Liver (tissue), 9 donors: ENCODE measurements around the gene KATNAL1. TPM values are rescaled to one million over a fixed set of nuclear protein-coding genes. Genes with fewer than 3 reads are reported as not detected.

Experiments used
- DNase-seq: peaks from one replicate; pipeline ENCODE4 v3.0.0-alpha.2; 2017; ENCODE audit warnings: low spot score
- H3K27ac ChIP-seq, 2 donors: one replicate each; pipeline ENCODE4 v1.7.0; 2013; ENCODE audit warnings: inconsistent platforms in 2 of 2, low read length in 2 of 2, control low read depth in 1 of 2, low read depth in 1 of 2, mild to moderate bottlenecking in 1 of 2
- H3K27me3 ChIP-seq, 4 donors: one replicate each; pipeline versions ENCODE4 v1.6.1 to v1.7.0; 2013; ENCODE audit warnings: low read length in 3 of 4, inconsistent platforms in 1 of 4, mild to moderate bottlenecking in 1 of 4, moderate library complexity in 1 of 4; ENCODE audit not compliant: control insufficient read depth in 4 of 4, insufficient read depth in 4 of 4
- H3K36me3 ChIP-seq, 4 donors: one replicate each; pipeline versions ENCODE4 v1.6.1 to v1.7.0; 2013; ENCODE audit warnings: low read length in 3 of 4, mild to moderate bottlenecking in 3 of 4, low read depth in 1 of 4, moderate library complexity in 1 of 4; ENCODE audit not compliant: control insufficient read depth in 4 of 4, insufficient read depth in 3 of 4
- H3K4me1 ChIP-seq, 4 donors: one replicate each; pipeline versions ENCODE4 v1.6.1 to v1.7.0; 2013; ENCODE audit warnings: low read length in 3 of 4, mild to moderate bottlenecking in 3 of 4, moderate library complexity in 1 of 4; ENCODE audit not compliant: control insufficient read depth in 4 of 4, insufficient read depth in 4 of 4
- H3K4me3 ChIP-seq, 3 donors: one replicate each; pipeline versions ENCODE4 v1.6.1 to v1.7.0; 2013; ENCODE audit warnings: low read length in 3 of 3, control low read depth in 1 of 3, low read depth in 1 of 3, mild to moderate bottlenecking in 1 of 3
- H3K9ac ChIP-seq, 2 donors: one replicate each; pipeline ENCODE4 v1.7.0; 2013; ENCODE audit warnings: low read length in 2 of 2, mild to moderate bottlenecking in 2 of 2, moderate library complexity in 2 of 2, control low read depth in 1 of 2, low read depth in 1 of 2
- H3K9me3 ChIP-seq, 4 donors: one replicate each; pipeline versions ENCODE4 v1.6.1 to v1.7.0; 2013; ENCODE audit warnings: low read length in 3 of 4; ENCODE audit not compliant: control insufficient read depth in 4 of 4
- ATF3 ChIP-seq: IDR thresholded peaks from 2 replicates; pipeline ENCODE4 v1.6.1; 2016; ENCODE audit warnings: antibody characterized with exemption
- GABPA ChIP-seq, 2 donors: IDR thresholded peaks in 1 of 2; conservative IDR thresholded peaks in 1 of 2; 2 replicates each; pipeline ENCODE4 v1.6.1; 2016; ENCODE audit warnings: antibody characterized with exemption in 2 of 2, mild to moderate bottlenecking in 1 of 2, moderate library complexity in 1 of 2
- HNF4G ChIP-seq: IDR thresholded peaks from 2 replicates; pipeline ENCODE4 v1.6.1; 2016; ENCODE audit warnings: antibody characterized with exemption
- JUND ChIP-seq, 2 donors: IDR thresholded peaks; 2 replicates each; pipeline ENCODE4 v1.6.1; 2016; ENCODE audit warnings: antibody characterized with exemption in 2 of 2
- NR2F2 ChIP-seq: IDR thresholded peaks from 2 replicates; pipeline ENCODE4 v1.6.1; 2016; ENCODE audit warnings: antibody characterized with exemption
- RAD21 ChIP-seq, 2 donors: IDR thresholded peaks; 2 replicates each; pipeline ENCODE4 v1.6.1; 2016; ENCODE audit warnings: antibody characterized with exemption in 2 of 2, mild to moderate bottlenecking in 2 of 2
- REST ChIP-seq: IDR thresholded peaks from 2 replicates; pipeline ENCODE4 v1.6.1; 2016; ENCODE audit warnings: antibody characterized with exemption, mild to moderate bottlenecking
- SP1 ChIP-seq: IDR thresholded peaks from 2 replicates; pipeline ENCODE4 v1.6.1; 2018; ENCODE audit warnings: antibody characterized with exemption, mild to moderate bottlenecking
- TAF1 ChIP-seq: conservative IDR thresholded peaks from 2 replicates; pipeline ENCODE4 v1.6.1; 2016; ENCODE audit warnings: antibody characterized with exemption, mild to moderate bottlenecking
- YY1 ChIP-seq: IDR thresholded peaks from 2 replicates; pipeline ENCODE4 v1.6.1; 2016; ENCODE audit warnings: antibody characterized with exemption, mild to moderate bottlenecking
- ZBTB33 ChIP-seq: IDR thresholded peaks from 2 replicates; pipeline ENCODE4 v1.6.1; 2016; ENCODE audit warnings: antibody characterized with exemption
- WGBS: extraction: QIAGEN DNeasy Blood & Tissue Kit; methylation state at CpG from one replicate; pipeline ENCODE4 v1.1.7; 2013; 5-methylcytosine and 5-hydroxymethylcytosine counted together
- polyA plus RNA-seq, 2 donors: library from polyadenylated mRNA; stranded (reverse) in 1 of 2; unstranded in 1 of 2; fragments of 200-250 nt in 1 of 2; fragments of >200 nt in 1 of 2; fragmentation: Nextera tagmentation in 1 of 2; extraction: Ambion mirVana in 1 of 2; gene quantifications; one replicate each; pipeline versions ENCODE4 v1.2.1 to v1.2.3, GENCODE V29; 2013 to 2015
- total RNA-seq, 2 donors: library from RNA; depleted of rRNA; stranded (reverse); fragments of >200 nt; gene quantifications; one replicate each; pipeline ENCODE4 v1.2.3, GENCODE V29; 2014
- donor health status: healthy.
- donor health status: healthy.
- donor health status: healthy.
- donor health status: healthy.
- donor health status: healthy.

Gene KATNAL1
- total and polyA plus RNA-seq, 4 donors = 2.7 to 12.8 (median 6.0) TPM

- Histone ChIP-seq H3K36me3 (no peaks in the 10 kb centered on the region), H3K9me3 (no peaks in the 10 kb centered on the region), H3K27me3 (no peaks in the 10 kb centered on the region), H3K4me1 (no peaks in the 10 kb centered on the region), H3K9ac (no peak overlapping the region), H3K4me3 (no peak overlapping the region), H3K27ac (no peak overlapping the region)
- TF ChIP-seq ATF3 = no peak
- TF ChIP-seq HNF4G = no peak
- TF ChIP-seq REST = no peak
- TF ChIP-seq RAD21 (IDR thresholded peaks at IDR 0.05) = no peak
- no peak for TF ChIP-seq ZBTB33
- no peak for TF ChIP-seq NR2F2
- no peak for TF ChIP-seq TAF1
- TF ChIP-seq JUND (IDR thresholded peaks at IDR 0.05) = no peak
- no peak for TF ChIP-seq YY1
- TF ChIP-seq SP1 = no peak
- TF ChIP-seq GABPA (IDR thresholded peaks at IDR 0.05 in 1 of 2, conservative IDR thresholded peaks at IDR 0.05 in 1 of 2) = no peak
- DNase-seq = no peak
- WGBS = 70% methylated on average over 10 of the region's 10 CpGs
Measured at GRCh38 chr13:30192320-30193093, 114.8 kb downstream of the KATNAL1 start.

GRCh38 chr13:30191491-30192100 lies 115.8 kb downstream of the KATNAL1 start:
- no peak overlapping the region for H3K27ac ChIP-seq
- H3K9ac ChIP-seq = no peak overlapping the region
- no peak overlapping the region for H3K4me3 ChIP-seq
- TF ChIP-seq ZBTB33 (no peak), SP1 (no peak), GABPA (IDR thresholded peaks at IDR 0.05 in 1 of 2, conservative IDR thresholded peaks at IDR 0.05 in 1 of 2) (no peak)
- WGBS = 69% methylated on average over 5 of the region's 5 CpGs
- no peaks in the 10 kb centered on the region for H3K27me3 ChIP-seq
- H3K9me3 ChIP-seq = no peaks in the 10 kb centered on the region
- DNase-seq = no peak
- no peaks in the 10 kb centered on the region for H3K4me1 ChIP-seq
- H3K36me3 ChIP-seq = no peaks in the 10 kb centered on the region
